ENCODE results near the gene DPH2.

DNA sequence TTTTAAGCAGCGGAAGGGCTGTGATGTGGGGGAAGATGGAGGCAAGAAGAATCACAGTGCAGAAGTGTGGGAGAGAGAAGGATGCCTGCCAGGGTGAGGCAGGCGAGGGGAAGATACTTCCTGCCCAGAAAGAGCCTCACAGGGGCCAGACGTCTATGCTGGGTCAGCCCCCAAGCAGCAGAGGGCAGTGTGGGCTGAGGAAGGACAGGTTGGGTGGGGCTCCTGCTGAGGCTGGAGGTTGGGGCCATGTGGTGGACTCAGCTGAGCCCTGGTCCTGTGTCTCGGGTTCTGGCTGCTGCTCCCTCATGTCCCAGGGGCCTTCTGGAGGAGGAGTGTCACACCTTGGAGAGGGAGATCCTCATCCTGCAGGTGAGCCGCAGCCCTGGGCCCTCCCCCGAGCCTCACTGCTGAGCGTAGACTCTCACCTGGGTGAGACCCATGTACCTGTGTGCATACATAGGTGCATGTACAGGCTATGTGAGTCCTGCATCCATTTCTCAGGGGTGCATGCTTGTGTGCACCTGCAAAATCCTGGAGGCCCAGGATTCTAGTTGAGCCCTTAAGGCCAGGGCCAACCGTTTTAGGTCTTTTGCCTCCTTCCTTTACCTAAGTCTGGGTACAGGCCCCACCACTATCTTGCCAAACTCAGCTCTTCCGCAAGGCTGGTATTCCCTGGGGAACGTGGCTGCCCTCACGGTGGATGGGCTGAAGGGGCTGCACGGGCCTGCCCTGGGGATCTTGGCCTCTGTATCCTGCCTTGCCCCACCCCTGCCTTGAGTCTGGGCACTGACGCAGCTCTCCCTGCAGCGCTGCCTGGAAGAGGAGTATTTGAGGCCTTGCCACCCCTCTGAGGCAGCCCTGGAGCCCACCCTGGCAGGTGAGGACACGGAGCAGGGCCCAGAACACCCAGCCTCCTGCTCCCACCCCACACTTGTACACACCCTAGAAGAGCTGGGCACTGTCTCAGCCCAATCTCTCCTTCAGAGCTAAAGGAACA, 25.3 kb downstream of the DPH2 start:
- TF ChIP-seq, protein P1, sequence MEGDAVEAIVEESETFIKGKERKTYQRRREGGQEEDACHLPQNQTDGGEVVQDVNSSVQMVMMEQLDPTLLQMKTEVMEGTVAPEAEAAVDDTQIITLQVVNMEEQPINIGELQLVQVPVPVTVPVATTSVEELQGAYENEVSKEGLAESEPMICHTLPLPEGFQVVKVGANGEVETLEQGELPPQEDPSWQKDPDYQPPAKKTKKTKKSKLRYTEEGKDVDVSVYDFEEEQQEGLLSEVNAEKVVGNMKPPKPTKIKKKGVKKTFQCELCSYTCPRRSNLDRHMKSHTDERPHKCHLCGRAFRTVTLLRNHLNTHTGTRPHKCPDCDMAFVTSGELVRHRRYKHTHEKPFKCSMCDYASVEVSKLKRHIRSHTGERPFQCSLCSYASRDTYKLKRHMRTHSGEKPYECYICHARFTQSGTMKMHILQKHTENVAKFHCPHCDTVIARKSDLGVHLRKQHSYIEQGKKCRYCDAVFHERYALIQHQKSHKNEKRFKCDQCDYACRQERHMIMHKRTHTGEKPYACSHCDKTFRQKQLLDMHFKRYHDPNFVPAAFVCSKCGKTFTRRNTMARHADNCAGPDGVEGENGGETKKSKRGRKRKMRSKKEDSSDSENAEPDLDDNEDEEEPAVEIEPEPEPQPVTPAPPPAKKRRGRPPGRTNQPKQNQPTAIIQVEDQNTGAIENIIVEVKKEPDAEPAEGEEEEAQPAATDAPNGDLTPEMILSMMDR (IDR thresholded peaks at IDR 0.05): no peak
- TF ChIP-seq POLR2A (IDR thresholded peaks at IDR 0.05) (no peak), POLR2AphosphoS5 (IDR thresholded peaks at IDR 0.05) (no peak)

All from breast epithelium (tissue), 3 donors.